ENCODE measurements around the gene NAGPA.

GRCh38 chr16:5078626-5079025 is 44.9 kb upstream of the NAGPA start:
- TF ChIP-seq BHLHE40 (IDR thresholded peaks at IDR 0.05; ENCODE audit: borderline replicate concordance) (no peak), HDGF (IDR thresholded peaks at IDR 0.05; ENCODE audit: borderline replicate concordance) (no peak), ARNT (IDR thresholded peaks at IDR 0.05) (no peak), FOXK2 (IDR thresholded peaks at IDR 0.05) (no peak), SP1 (IDR thresholded peaks at IDR 0.05) (no peak), FOXM1 (IDR thresholded peaks at IDR 0.05; ENCODE audit: borderline replicate concordance) (no peak), PKNOX1 (IDR thresholded peaks at IDR 0.05) (no peak), CTBP1 (IDR thresholded peaks at IDR 0.05; ENCODE audit: borderline replicate concordance) (no peak), SUZ12 (IDR thresholded peaks at IDR 0.05) (no peak), FOXA1 (IDR thresholded peaks at IDR 0.05) (no peak), ELF4 (IDR thresholded peaks at IDR 0.05) (no peak)
